ENCODE data around the gene CLPTM1L.

CLPTM1L gene

DNA sequence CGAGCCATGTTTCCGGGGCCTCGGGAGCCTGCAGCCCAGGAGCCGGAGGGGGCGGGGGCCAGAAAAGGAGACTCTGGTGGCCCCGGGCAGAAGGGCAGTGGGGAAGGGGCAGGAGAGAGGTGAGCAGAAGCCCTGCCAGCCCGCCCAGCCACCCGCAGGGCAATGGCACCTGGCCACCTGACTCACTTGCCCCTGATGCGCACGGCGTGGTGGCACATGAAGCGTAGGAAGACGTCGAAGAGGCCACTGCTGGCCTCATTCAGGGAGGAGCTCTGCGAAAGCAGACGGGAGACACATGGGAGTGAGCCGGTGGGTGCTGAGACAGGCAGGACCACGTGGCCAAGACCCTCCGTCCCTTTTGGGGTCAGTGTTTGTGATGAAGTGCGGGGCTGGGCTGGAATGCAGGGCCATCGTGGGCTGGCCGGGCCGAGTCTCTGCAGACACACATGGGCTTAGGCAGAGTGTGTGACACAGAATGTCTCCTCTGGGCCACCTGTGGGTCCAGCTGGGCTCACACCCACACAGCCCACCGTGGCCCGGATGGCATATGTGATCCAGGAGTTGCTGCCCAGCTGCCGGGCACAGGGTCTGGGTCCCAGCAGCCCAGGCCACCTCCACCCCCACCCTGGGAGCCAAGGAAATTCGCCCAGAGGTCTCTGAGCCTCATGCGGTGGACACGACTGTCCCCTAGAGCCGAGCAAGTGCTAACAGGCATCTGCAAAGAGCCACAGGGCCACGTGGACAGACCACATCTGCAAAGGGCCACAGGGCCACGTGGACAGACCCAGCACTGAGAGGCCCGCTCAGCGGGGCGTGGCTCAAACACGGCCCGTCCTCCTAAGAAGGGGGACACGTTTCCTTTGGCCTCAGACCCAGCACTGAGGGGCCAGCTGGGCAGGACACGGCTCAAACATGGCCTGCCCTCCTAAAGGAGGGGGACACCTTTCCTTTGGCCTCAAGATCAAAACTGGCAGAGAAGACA lies 73.7 kb downstream of the CLPTM1L start:
- DNase-seq, result no peak

DNA sequence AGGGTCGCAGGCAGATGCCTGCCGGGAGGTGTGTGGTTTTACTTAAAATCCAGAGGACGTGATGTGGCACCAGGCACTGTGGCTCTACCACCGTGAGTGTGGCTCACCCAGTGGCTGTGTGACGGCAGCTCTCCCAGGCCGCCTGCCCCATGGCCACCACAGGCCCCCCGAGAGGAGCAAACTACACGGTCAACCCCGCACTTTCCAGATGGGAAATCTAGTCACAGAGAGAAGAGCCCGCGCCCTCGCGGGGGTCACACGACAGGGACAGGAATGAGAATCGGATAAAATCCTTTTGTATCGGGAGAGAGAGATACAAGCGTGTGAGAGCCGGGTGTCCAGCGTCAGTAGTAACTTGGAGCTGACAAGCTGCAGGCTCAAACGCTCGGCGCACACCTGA lies 74.5 kb downstream of the CLPTM1L start:
- no peak for DNase-seq

DNA sequence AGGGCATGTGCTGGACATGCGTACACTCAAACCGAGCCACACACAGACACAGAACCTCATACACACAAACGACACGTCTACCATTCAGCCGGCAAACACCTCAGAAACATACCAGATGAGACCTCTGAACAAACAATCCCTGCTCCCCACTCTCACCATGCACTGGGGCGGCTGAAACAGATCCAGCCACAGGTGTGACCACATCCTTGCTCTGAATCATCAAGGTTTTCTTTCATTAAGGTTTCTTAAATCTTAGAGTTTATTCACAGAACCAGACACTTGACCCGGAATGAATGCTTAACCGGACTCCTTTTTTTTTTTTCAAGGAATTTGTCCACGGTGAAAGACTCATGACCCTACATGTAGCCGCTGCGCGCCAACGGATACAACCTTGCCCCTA lies 76.2 kb downstream of the CLPTM1L start:
- no peak for DNase-seq

DNA sequence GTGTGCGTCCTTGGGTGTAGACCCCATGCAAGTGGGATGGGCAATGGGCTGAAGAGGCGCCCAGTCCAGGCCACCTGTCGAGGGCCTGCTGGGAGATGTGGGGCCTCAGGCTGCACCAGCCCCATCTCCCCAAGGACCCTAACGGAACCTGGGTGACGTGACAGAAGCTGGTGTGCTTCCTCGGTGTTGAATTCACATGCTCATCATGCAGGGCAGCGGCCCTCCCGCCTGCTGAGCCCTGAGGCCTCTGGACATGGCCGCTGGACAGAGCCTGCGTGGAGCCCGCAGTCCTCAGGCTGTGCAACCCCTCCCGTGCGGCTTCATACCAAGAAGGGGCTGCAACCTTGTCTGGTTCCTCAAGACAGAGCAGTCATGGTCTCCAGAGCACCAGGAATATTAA lies 76.8 kb downstream of the CLPTM1L start:
- no peak for DNase-seq
